Mucosa of descending colon (tissue), 3 donors: ENCODE measurements around the gene BTBD1. TPM values are rescaled to one million over a fixed set of nuclear protein-coding genes. Genes with fewer than 3 reads are reported as not detected.

Experiments
- ATAC-seq: fragments of 200-7000 bp; cut with Tn5 transposase; one replicate; pipeline ENCODE4 v1.9.1; 2020; ENCODE audit warnings: mild to moderate bottlenecking, moderate library complexity
- DNase-seq, 3 donors: peaks; one replicate each; pipeline ENCODE4 v3.0.0-alpha.2; 2020
- H3K36me3 ChIP-seq: fragments of 200-600 bp; one replicate; pipeline ENCODE4 v1.8.0; 2021; ENCODE audit warnings: low read depth, mild to moderate bottlenecking
- H3K4me1 ChIP-seq: fragments of 200-600 bp; one replicate; pipeline ENCODE4 v1.8.0; 2021; ENCODE audit warnings: low read depth, mild to moderate bottlenecking
- H3K4me3 ChIP-seq: fragments of 200-600 bp; one replicate; pipeline ENCODE4 v1.8.0; 2021; ENCODE audit warnings: mild to moderate bottlenecking
- H3K9me3 ChIP-seq: fragments of 200-600 bp; one replicate; pipeline ENCODE4 v1.8.0; 2021; ENCODE audit warnings: mild to moderate bottlenecking
- intact Hi-C, 2 donors: fragments of 100-400 bp; cut with DNase I in 1 of 2; cut with micrococcal nuclease in 1 of 2; formaldehyde crosslinking; loops; one replicate each; pipeline versions ENCODE4 v1.11.0 to v1.11.1; 2022; cut with DNase I, micrococcal nuclease
- total RNA-seq, 3 donors: library from RNA; stranded (reverse); fragmentation: NEBNext Ultra II Directional in 2 of 3; extraction: Animal tissue kit (Norgen Biotek cat#: 25700) in 2 of 3; gene quantifications; one replicate each; pipeline versions ENCODE4 v1.2.1 to v1.2.4, GENCODE V29; 2021 to 2023
- TF ChIP-seq, protein P1 (sequence below): fragments of 200-600 bp; IDR thresholded peaks from one replicate; pipeline ENCODE4 v1.8.0; 2022; ENCODE audit warnings: antibody characterized with exemption, mild to moderate bottlenecking
- donor health status: DM: no; HTN: no; CAD: no; lungs with moderate emphysema.
- donor health status: DM: no; HTN: no; CAD: no.
- donor health status: DM: no; HTN: yes; CAD: no.

The BTBD1 gene
- total RNA-seq, 3 donors from 2014 or later, result 50.9 to 57.8 (median 53.7) TPM

DNA sequence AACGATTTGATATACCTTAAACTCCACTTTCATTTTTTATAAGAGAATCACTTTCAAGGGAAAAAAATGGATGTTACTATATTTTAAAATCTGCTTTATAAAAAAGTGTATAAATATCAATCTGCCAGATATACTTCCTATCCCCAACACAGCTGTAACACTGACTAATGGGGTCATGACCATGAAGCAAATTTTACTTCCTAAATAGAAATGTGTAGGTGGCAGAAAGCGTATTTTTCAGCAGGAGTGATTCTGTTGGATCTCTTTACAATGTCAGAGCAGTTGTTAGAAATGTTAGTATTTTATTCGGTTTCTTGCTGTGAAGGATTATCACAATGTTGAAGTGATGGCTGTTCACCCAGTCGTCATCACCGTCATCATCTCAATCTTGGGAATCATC, 50.1 kb downstream of the BTBD1 start:
- intact Hi-C loops, result no loop called here
- Histone ChIP-seq H3K36me3 (no peaks in the 10 kb centered on the region), H3K4me3 (no peak overlapping the region), H3K4me1 (peaks cover 8% of the 10 kb centered on the region), H3K9me3 (no peaks in the 10 kb centered on the region)
- no peak for DNase-seq
- ATAC-seq, result no peak
- TF ChIP-seq, protein P1, sequence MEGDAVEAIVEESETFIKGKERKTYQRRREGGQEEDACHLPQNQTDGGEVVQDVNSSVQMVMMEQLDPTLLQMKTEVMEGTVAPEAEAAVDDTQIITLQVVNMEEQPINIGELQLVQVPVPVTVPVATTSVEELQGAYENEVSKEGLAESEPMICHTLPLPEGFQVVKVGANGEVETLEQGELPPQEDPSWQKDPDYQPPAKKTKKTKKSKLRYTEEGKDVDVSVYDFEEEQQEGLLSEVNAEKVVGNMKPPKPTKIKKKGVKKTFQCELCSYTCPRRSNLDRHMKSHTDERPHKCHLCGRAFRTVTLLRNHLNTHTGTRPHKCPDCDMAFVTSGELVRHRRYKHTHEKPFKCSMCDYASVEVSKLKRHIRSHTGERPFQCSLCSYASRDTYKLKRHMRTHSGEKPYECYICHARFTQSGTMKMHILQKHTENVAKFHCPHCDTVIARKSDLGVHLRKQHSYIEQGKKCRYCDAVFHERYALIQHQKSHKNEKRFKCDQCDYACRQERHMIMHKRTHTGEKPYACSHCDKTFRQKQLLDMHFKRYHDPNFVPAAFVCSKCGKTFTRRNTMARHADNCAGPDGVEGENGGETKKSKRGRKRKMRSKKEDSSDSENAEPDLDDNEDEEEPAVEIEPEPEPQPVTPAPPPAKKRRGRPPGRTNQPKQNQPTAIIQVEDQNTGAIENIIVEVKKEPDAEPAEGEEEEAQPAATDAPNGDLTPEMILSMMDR, result no peak

DNA sequence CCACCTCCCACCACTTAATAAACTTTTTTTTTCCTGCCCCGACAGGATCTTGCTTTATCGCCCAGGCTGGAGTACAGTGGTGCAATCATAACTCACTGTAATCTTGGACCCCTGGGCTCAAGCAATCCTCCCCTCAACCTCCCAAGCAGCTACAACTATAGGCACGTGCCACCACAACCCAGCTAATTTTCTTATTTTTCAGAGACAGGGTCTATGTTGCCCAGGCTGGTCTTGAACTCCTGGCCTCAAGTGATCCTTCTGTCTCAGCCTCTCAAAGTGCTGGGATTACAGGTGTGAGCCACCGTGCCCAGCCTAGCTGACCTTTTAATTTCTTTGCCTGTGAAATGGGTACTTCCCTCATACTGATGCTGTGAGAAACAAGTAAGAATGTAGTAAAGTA, 51.7 kb downstream of the BTBD1 start:
- TF ChIP-seq, protein P1, result no peak
- Histone ChIP-seq H3K4me3 (no peak overlapping the region), H3K9me3 (no peaks in the 10 kb centered on the region), H3K4me1 (peaks cover 13% of the 10 kb centered on the region), H3K36me3 (no peaks in the 10 kb centered on the region)
- intact Hi-C loops, result no loop called here
- ATAC-seq, result no peak
- DNase-seq, result no peak

DNA sequence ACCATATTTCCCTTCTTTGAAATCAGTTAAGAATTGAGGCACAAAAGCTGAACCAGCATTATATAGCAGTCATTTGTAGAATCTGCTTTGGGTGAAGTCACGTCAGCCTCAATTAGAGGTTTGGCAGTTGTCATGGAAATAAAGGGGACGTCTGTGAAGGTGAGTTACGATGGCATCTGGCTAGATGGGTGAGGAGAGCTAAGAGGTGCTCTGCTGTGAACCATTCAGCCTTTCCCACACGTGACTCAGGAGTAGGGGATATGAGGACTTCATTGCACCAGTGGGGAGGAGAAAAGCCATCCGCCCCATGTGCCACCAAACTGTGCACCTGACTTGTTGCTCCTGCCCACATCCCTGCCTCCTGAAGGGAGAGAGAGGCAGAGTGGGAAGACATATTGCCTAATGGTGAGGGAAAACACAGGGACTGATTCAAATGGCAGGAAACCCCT, 52.8 kb downstream of the BTBD1 start:
- TF ChIP-seq, protein P1, result no peak
- H3K9me3 ChIP-seq, result no peaks in the 10 kb centered on the region
- H3K4me3 ChIP-seq, result no peak overlapping the region
- intact Hi-C loops, result no loop called here
- no peak for ATAC-seq
- DNase-seq, result no peak
- peaks cover 16% of the 10 kb centered on the region for H3K4me1 ChIP-seq
- no peaks in the 10 kb centered on the region for H3K36me3 ChIP-seq

DNA sequence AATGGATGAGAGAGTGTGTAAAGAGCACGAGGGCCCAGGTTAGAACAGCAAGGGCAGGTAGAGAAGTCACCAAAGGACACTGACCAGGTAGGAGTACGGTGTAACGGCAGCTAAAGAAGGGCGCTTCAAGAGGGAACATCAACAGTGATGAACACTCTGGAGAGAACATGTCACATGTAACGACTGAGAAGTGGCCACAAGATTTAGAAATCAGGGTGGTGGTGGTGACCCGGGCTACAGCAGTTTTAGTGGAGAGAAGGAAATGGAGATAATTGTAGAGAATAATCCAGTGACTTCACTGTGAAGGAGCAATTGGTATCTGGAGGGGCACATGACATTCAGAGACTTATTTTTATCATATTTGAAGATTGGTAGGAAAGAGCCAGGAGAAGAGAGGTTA, 54.4 kb downstream of the BTBD1 start:
- intact Hi-C loops, result no loop called here
- H3K4me3 ChIP-seq, result no peak overlapping the region
- H3K9me3 ChIP-seq, result no peaks in the 10 kb centered on the region
- TF ChIP-seq, protein P1, result no peak
- H3K36me3 ChIP-seq, result no peaks in the 10 kb centered on the region
- peaks cover 16% of the 10 kb centered on the region for H3K4me1 ChIP-seq
- ATAC-seq (no peak), DNase-seq (no peak)

DNA sequence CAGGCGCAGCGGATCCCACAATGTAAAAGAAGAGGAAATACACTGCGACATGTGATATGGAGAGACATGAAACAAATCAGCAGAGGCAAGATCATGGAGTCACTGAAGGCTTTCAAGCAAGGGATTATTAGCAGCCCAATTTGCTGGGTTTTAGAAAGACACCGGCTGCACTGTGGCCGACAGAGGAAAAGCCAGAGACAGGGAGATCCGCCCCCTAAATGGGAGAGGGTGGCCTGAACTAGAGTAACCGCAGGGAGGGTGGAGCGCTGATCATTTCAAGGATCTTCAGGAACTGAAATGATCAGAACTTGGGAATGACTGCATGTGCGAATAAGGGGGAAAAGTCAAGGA, 55.0 kb downstream of the BTBD1 start:
- no peak for ATAC-seq
- no peaks in the 10 kb centered on the region for H3K9me3 ChIP-seq
- peaks cover 16% of the 10 kb centered on the region for H3K4me1 ChIP-seq
- DNase-seq, result no peak
- no peaks in the 10 kb centered on the region for H3K36me3 ChIP-seq
- intact Hi-C loops, result no loop called here
- TF ChIP-seq, protein P1, result no peak
- no peak overlapping the region for H3K4me3 ChIP-seq
